ENCODE results near the gene RHCG.

RHCG gene

DNA sequence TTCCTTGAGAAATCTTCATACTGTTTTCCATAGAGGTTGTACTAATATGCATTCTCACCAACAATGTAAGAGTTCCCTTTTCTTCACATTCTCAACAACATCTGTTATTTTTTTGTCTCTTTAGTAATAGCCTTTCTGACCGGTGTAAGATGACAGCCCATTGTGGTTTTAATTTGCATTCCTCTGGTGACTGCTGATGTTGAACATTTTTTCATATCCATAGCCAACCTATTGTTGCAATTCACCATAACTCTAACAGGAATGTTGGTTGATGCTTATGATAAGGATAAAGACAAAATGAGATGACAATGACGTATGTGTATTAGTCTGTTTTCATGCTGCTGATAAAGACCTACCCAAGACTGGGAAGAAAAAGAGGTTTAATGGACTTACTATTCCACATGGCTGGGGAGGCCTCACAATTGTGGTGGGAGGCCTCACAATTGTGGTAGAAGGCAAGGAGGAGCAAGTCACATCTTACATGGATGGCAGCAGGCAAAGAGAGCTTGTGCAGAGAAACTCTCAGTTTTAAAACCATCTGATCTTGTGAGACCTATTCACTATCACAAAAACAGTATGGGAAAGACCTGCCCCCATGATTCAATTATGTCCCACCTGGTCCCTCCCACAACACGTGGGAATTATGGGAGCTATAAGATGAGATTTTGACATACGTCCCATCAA is 37.6 kb upstream of the RHCG start:
- Histone ChIP-seq H4K91ac (ENCODE audit: low read depth, low read length, poor library complexity) (no peak overlapping the region), H2BK15ac (ENCODE audit: low read length) (no peak overlapping the region), H3K27ac (replicated peaks; ENCODE audit: low read length) (no peak overlapping the region), H2AFZ (ENCODE audit: low read length) (no peak overlapping the region), H3K4me1 (ENCODE audit: control insufficient read depth in 2 of 2, insufficient read depth in 1 of 2, low read depth in 1 of 2, low read length in 2 of 2) (no peaks in the 10 kb centered on the region), H3K9ac (ENCODE audit: low read depth, low read length, poor library complexity) (no peak overlapping the region), H2BK120ac (ENCODE audit: low read depth, low read length) (no peak overlapping the region), H3K9me3 (replicated peaks in 1 of 2; ENCODE audit: control insufficient read depth in 2 of 2, insufficient read depth in 1 of 2, low read depth in 1 of 2, low read length in 2 of 2) (peaks cover 0 to 4% of the 10 kb centered on the region in 2 donors), H2BK5ac (ENCODE audit: low read length) (no peak overlapping the region), H2AK5ac (ENCODE audit: low read depth, low read length) (no peak overlapping the region), H3K27me3 (ENCODE audit: control insufficient read depth in 3 of 3, insufficient read depth in 3 of 3, low read depth in 1 of 3, low read length in 3 of 3) (no peaks in the 10 kb centered on the region), H3K14ac (ENCODE audit: low read length) (no peak overlapping the region), H2BK12ac (ENCODE audit: low read length) (no peak overlapping the region), H3K4ac (ENCODE audit: low read length) (no peak overlapping the region), H4K8ac (ENCODE audit: low read depth, low read length) (no peak overlapping the region), H3K23ac (ENCODE audit: low read depth, low read length, poor library complexity) (no peak overlapping the region), H3K79me1 (ENCODE audit: low read depth, low read length) (no peaks in the 10 kb centered on the region), H3K4me3 (ENCODE audit: low read length in 2 of 2) (no peak overlapping the region), H3K36me3 (replicated peaks in 1 of 2; ENCODE audit: control insufficient read depth in 2 of 2, insufficient read depth in 2 of 2, low read length in 2 of 2) (no peaks in the 10 kb centered on the region), H3K4me2 (ENCODE audit: insufficient read depth, low read length, poor library complexity, severe bottlenecking) (no peak overlapping the region), H3K18ac (ENCODE audit: low read length) (no peak overlapping the region)
- no peak for DNase-seq (ENCODE audit: low spot score)
- no CpG with 5 or more reads among the region's 4 CpGs for WGBS, 2 donors (ENCODE audit: extremely low coverage in 2 of 2, insufficient read length in 2 of 2, insufficient replicate concordance in 1 of 2)

DNA sequence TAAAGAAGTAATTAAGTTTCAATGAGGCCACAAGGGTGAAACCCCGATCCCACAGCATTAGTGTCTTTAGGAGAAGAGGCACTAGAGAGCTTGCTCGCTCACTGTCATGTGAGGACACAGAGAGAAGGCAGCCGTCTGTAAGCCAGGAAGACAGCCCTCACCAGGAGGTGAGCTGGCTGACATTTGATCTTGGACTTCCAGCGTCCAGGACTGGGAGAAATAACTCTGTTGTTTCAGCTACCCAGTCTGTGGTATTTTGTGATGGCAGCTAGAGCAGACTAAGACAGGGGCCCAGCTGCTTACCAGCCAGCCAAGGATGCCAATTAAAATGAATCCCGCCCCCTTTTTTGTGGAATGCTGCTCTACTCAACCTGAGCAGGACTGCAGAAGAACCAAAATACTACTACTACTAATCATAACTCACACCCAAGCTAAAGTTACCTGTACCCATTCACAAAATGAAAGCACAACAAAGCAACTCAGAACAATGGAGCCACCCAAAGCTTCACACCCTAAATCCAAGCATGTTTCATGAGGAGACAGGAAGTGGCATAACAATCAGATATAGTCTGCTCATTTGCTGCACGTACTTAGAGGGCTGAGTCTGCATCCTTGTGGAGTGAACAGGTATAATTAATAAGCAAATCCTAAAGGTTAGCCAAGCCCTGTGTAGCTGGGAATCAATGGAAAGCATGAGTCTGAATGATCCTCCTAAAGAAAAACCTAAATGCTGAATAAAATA is 35.6 kb upstream of the RHCG start:
- no peak overlapping the region for H4K8ac ChIP-seq (ENCODE audit: low read depth, low read length)
- no peak overlapping the region for H2BK120ac ChIP-seq (ENCODE audit: low read depth, low read length)
- H3K4ac ChIP-seq (ENCODE audit: low read length), result no peak overlapping the region
- H3K36me3 ChIP-seq (replicated peaks in 1 of 2; ENCODE audit: control insufficient read depth in 2 of 2, insufficient read depth in 2 of 2, low read length in 2 of 2), result no peaks in the 10 kb centered on the region
- H3K79me1 ChIP-seq (ENCODE audit: low read depth, low read length), result no peaks in the 10 kb centered on the region
- no CpG with 5 or more reads among the region's 6 CpGs for WGBS, 2 donors (ENCODE audit: extremely low coverage in 2 of 2, insufficient read length in 2 of 2, insufficient replicate concordance in 1 of 2)
- no peak overlapping the region for H2BK15ac ChIP-seq (ENCODE audit: low read length)
- H3K18ac ChIP-seq (ENCODE audit: low read length), result no peak overlapping the region
- H2BK12ac ChIP-seq (ENCODE audit: low read length), result no peak overlapping the region
- no peaks in the 10 kb centered on the region for H3K9me3 ChIP-seq (replicated peaks in 1 of 2; ENCODE audit: control insufficient read depth in 2 of 2, insufficient read depth in 1 of 2, low read depth in 1 of 2, low read length in 2 of 2)
- H3K9ac ChIP-seq (ENCODE audit: low read depth, low read length, poor library complexity), result no peak overlapping the region
- H3K27ac ChIP-seq (replicated peaks; ENCODE audit: low read length), result no peak overlapping the region
- H2AFZ ChIP-seq (ENCODE audit: low read length), result no peak overlapping the region
- DNase-seq (ENCODE audit: low spot score), result no peak
- H3K23ac ChIP-seq (ENCODE audit: low read depth, low read length, poor library complexity), result no peak overlapping the region
- no peak overlapping the region for H2BK5ac ChIP-seq (ENCODE audit: low read length)
- no peak overlapping the region for H3K4me3 ChIP-seq (ENCODE audit: low read length in 2 of 2)
- H3K27me3 ChIP-seq (ENCODE audit: control insufficient read depth in 3 of 3, insufficient read depth in 3 of 3, low read depth in 1 of 3, low read length in 3 of 3), result peaks cover 0 to 10% (median 0%) of the 10 kb centered on the region in 3 experiments
- H3K4me2 ChIP-seq (ENCODE audit: insufficient read depth, low read length, poor library complexity, severe bottlenecking), result no peak overlapping the region
- H4K91ac ChIP-seq (ENCODE audit: low read depth, low read length, poor library complexity), result no peak overlapping the region
- H3K4me1 ChIP-seq (ENCODE audit: control insufficient read depth in 2 of 2, insufficient read depth in 1 of 2, low read depth in 1 of 2, low read length in 2 of 2), result no peaks in the 10 kb centered on the region
- no peak overlapping the region for H2AK5ac ChIP-seq (ENCODE audit: low read depth, low read length)
- no peak overlapping the region for H3K14ac ChIP-seq (ENCODE audit: low read length)

DNA sequence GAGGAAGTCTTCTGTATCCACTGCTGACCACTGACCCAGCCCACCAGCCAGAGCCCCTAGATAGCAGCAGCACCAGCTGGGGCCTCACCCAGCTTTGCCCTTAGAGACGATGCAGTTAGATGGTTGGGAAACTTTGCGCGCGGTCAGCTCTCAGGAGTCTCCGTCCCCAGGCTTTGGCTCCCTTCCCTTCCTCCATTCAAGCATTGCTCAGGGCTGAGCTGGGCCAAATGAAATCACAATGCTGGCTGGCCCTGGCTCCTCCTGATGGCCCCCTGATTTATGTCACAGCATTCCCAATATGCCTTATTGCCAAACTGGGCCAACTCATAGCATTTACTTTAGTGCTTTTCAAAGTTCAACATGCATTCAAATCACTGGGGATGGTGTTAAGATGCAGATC is 34.6 kb upstream of the RHCG start:
- no peak for DNase-seq (ENCODE audit: low spot score)
- Histone ChIP-seq H3K4ac (ENCODE audit: low read length) (no peak overlapping the region), H2BK5ac (ENCODE audit: low read length) (no peak overlapping the region), H3K14ac (ENCODE audit: low read length) (no peak overlapping the region), H4K91ac (ENCODE audit: low read depth, low read length, poor library complexity) (no peak overlapping the region), H3K9me3 (replicated peaks in 1 of 2; ENCODE audit: control insufficient read depth in 2 of 2, insufficient read depth in 1 of 2, low read depth in 1 of 2, low read length in 2 of 2) (no peaks in the 10 kb centered on the region), H3K4me2 (ENCODE audit: insufficient read depth, low read length, poor library complexity, severe bottlenecking) (no peak overlapping the region), H2BK15ac (ENCODE audit: low read length) (no peak overlapping the region), H3K23ac (ENCODE audit: low read depth, low read length, poor library complexity) (no peak overlapping the region), H2AFZ (ENCODE audit: low read length) (no peak overlapping the region), H2BK120ac (ENCODE audit: low read depth, low read length) (no peak overlapping the region), H3K36me3 (replicated peaks in 1 of 2; ENCODE audit: control insufficient read depth in 2 of 2, insufficient read depth in 2 of 2, low read length in 2 of 2) (no peaks in the 10 kb centered on the region), H3K27ac (replicated peaks; ENCODE audit: low read length) (no peak overlapping the region), H3K9ac (ENCODE audit: low read depth, low read length, poor library complexity) (no peak overlapping the region), H3K27me3 (ENCODE audit: control insufficient read depth in 3 of 3, insufficient read depth in 3 of 3, low read depth in 1 of 3, low read length in 3 of 3) (peaks cover 0 to 13% (median 0%) of the 10 kb centered on the region in 3 experiments), H3K4me3 (ENCODE audit: low read length in 2 of 2) (no peak overlapping the region), H2AK5ac (ENCODE audit: low read depth, low read length) (no peak overlapping the region), H3K4me1 (ENCODE audit: control insufficient read depth in 2 of 2, insufficient read depth in 1 of 2, low read depth in 1 of 2, low read length in 2 of 2) (no peaks in the 10 kb centered on the region), H4K8ac (ENCODE audit: low read depth, low read length) (no peak overlapping the region), H3K18ac (ENCODE audit: low read length) (no peak overlapping the region), H2BK12ac (ENCODE audit: low read length) (no peak overlapping the region), H3K79me1 (ENCODE audit: low read depth, low read length) (no peaks in the 10 kb centered on the region)
- no CpG with 5 or more reads among the region's 5 CpGs for WGBS, 2 donors (ENCODE audit: extremely low coverage in 2 of 2, insufficient read length in 2 of 2, insufficient replicate concordance in 1 of 2)

DNA sequence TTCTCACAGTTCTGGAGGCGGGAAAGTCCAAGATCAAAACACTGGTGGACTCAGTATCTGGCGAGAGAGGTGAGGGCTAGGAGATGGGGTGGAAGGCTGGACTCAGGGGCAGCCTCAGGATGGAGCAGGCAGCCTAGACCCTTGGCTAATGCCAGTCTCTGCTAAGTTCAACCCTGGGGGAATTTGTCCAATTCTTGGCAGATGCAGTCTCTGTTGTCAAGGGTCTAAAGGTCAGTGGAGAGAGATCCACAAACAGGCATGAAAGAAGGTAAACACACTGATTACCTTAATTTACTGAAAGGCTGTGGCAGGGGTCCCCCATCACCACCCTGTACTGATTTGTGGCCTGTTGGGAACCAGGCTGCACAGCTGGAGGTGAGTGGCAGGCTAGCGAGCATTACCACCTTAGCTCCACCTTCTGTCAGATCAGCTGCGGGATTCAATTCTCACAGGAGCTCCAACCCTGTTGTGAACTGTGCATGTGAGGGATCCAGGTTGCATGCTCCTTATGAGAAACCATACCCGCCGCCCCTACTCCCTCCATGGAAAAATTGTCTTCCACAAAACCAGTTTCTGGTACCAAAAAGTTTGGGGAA is 32.5 kb upstream of the RHCG start:
- H2BK12ac ChIP-seq (ENCODE audit: low read length), result no peak overlapping the region
- no peak overlapping the region for H3K23ac ChIP-seq (ENCODE audit: low read depth, low read length, poor library complexity)
- no peak overlapping the region for H2BK120ac ChIP-seq (ENCODE audit: low read depth, low read length)
- no peaks in the 10 kb centered on the region for H3K9me3 ChIP-seq (replicated peaks in 1 of 2; ENCODE audit: control insufficient read depth in 2 of 2, insufficient read depth in 1 of 2, low read depth in 1 of 2, low read length in 2 of 2)
- no peak overlapping the region for H3K18ac ChIP-seq (ENCODE audit: low read length)
- H3K36me3 ChIP-seq (replicated peaks in 1 of 2; ENCODE audit: control insufficient read depth in 2 of 2, insufficient read depth in 2 of 2, low read length in 2 of 2), result no peaks in the 10 kb centered on the region
- no peak overlapping the region for H2AFZ ChIP-seq (ENCODE audit: low read length)
- no peak overlapping the region for H3K4ac ChIP-seq (ENCODE audit: low read length)
- H3K4me1 ChIP-seq (ENCODE audit: control insufficient read depth in 2 of 2, insufficient read depth in 1 of 2, low read depth in 1 of 2, low read length in 2 of 2), result no peaks in the 10 kb centered on the region
- WGBS, 2 donors (ENCODE audit: extremely low coverage in 2 of 2, insufficient read length in 2 of 2, insufficient replicate concordance in 1 of 2), result no CpG with 5 or more reads among the region's 6 CpGs
- no peak overlapping the region for H3K4me3 ChIP-seq (ENCODE audit: low read length in 2 of 2)
- no peak overlapping the region for H3K9ac ChIP-seq (ENCODE audit: low read depth, low read length, poor library complexity)
- no peak overlapping the region for H3K27ac ChIP-seq (replicated peaks; ENCODE audit: low read length)
- no peak overlapping the region for H2BK15ac ChIP-seq (ENCODE audit: low read length)
- no peak overlapping the region for H4K8ac ChIP-seq (ENCODE audit: low read depth, low read length)
- no peak for DNase-seq (ENCODE audit: low spot score)
- peaks cover 0 to 24% (median 0%) of the 10 kb centered on the region in 3 experiments for H3K27me3 ChIP-seq (ENCODE audit: control insufficient read depth in 3 of 3, insufficient read depth in 3 of 3, low read depth in 1 of 3, low read length in 3 of 3)
- H3K4me2 ChIP-seq (ENCODE audit: insufficient read depth, low read length, poor library complexity, severe bottlenecking), result no peak overlapping the region
- no peak overlapping the region for H2AK5ac ChIP-seq (ENCODE audit: low read depth, low read length)
- no peak overlapping the region for H2BK5ac ChIP-seq (ENCODE audit: low read length)
- H3K79me1 ChIP-seq (ENCODE audit: low read depth, low read length), result no peaks in the 10 kb centered on the region
- H3K14ac ChIP-seq (ENCODE audit: low read length), result no peak overlapping the region
- no peak overlapping the region for H4K91ac ChIP-seq (ENCODE audit: low read depth, low read length, poor library complexity)
